Ishikawa (cell line): ENCODE data around the gene DGKZ.

Experiments
- CEBPB ChIP-seq: IDR thresholded peaks from 2 replicates; pipeline ENCODE4 v1.6.1; 2012
- CREB1 ChIP-seq: IDR thresholded peaks from 2 replicates; pipeline ENCODE4 v1.6.1; 2012; ENCODE audit warnings: low read depth
- EGR1 ChIP-seq: IDR thresholded peaks from 2 replicates; pipeline ENCODE4 v1.6.1; 2012
- EP300 ChIP-seq: IDR thresholded peaks from 2 replicates; pipeline ENCODE4 v1.6.1; 2012; ENCODE audit warnings: borderline replicate concordance
- FOXM1 ChIP-seq: IDR thresholded peaks from 2 replicates; pipeline ENCODE4 v1.6.1; 2012; ENCODE audit warnings: low read depth, borderline replicate concordance
- NFIC ChIP-seq: IDR thresholded peaks from 2 replicates; pipeline ENCODE4 v1.6.1; 2012
- RAD21 ChIP-seq: IDR thresholded peaks from 2 replicates; pipeline ENCODE4 v1.6.1; 2012; ENCODE audit warnings: low read depth
- TAF1 ChIP-seq: IDR thresholded peaks from 2 replicates; pipeline ENCODE4 v1.6.1; 2012; ENCODE audit warnings: low read depth, mild to moderate bottlenecking
- TCF12 ChIP-seq: IDR thresholded peaks from 2 replicates; pipeline ENCODE4 v1.6.1; 2012; ENCODE audit warnings: low read depth
- TEAD4 ChIP-seq: IDR thresholded peaks from 2 replicates; pipeline ENCODE4 v1.6.1; 2012
- YY1 ChIP-seq: IDR thresholded peaks from 2 replicates; pipeline ENCODE4 v1.6.1; 2012; ENCODE audit warnings: low read depth
- ZBTB7A ChIP-seq: IDR thresholded peaks from 2 replicates; pipeline ENCODE4 v1.6.1; 2012; ENCODE audit warnings: low read depth
- TF ChIP-seq, protein P1 (sequence below): IDR thresholded peaks from 2 replicates; pipeline ENCODE4 v1.6.1; 2012; ENCODE audit warnings: low read depth, mild to moderate bottlenecking
- TF ChIP-seq, protein P2 (sequence below): IDR thresholded peaks from 2 replicates; pipeline ENCODE4 v1.6.1; 2012
- TF ChIP-seq, protein P3 (sequence below): IDR thresholded peaks from 2 replicates; pipeline ENCODE4 v1.6.1; 2012

Gene DGKZ

DNA sequence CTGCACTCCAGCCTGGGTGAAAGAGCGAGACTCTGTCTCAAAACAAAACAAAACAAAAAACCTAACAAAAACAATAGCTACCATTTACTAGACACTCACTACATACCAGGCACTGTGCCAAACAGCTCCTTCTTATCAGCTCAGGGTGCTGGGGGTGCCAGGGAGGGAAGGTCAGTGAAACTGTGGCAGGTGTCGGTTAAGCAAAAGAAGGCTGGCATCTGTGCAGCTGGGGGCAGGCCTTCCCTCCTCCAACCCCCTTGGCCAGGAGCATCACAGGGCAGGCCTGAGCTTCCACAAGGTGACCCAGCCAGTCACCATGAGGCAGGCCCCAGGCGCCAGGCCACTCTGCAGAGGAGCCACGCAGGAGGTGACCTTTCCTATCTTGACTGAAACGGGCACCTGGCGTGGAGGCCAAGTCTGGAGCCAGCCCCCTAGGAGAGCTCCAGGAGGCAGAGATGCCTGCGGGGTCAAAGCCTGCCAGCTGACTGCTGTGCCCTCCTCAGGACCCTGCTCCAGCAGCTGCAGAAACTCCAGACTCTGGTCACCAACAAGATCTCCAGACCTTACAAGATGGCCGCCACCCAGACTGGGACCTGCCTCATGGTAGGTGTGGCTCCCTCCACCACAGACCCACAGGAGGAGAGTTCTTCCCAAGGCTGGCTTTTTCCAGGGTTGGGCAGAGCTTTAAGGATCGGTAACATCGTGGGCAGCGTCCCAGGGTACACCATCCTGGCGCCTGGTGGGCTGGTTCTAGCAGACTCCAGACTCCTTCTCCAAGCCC lies 31.3 kb upstream of the DGKZ start:
- TF ChIP-seq TEAD4 = no peak
- no peak for TF ChIP-seq YY1
- no peak for TF ChIP-seq TAF1
- TF ChIP-seq NFIC = no peak

DNA sequence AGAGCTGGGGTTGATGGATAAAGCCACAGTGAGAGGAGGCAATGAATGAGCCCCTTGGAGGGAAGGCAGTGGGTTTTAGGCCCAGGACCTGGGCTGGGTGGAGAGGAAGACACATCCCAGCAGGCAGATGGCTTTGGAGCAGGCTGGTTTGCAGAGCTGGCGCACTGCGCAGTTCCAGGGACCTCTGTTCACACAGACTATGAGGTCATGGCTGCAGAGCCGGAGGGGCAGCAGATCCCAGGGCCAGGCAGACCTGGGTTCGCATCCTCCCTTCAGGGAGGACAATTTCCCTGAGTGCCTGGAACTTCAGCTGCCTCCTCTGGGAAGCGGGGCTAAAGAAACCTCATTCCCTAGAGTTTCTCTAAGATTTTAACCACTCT lies 28.2 kb upstream of the DGKZ start:
- TF ChIP-seq FOXM1 = no peak
- TF ChIP-seq ZBTB7A = no peak
- no peak for TF ChIP-seq EP300
- TF ChIP-seq NFIC = no peak
- TF ChIP-seq, protein P1, sequence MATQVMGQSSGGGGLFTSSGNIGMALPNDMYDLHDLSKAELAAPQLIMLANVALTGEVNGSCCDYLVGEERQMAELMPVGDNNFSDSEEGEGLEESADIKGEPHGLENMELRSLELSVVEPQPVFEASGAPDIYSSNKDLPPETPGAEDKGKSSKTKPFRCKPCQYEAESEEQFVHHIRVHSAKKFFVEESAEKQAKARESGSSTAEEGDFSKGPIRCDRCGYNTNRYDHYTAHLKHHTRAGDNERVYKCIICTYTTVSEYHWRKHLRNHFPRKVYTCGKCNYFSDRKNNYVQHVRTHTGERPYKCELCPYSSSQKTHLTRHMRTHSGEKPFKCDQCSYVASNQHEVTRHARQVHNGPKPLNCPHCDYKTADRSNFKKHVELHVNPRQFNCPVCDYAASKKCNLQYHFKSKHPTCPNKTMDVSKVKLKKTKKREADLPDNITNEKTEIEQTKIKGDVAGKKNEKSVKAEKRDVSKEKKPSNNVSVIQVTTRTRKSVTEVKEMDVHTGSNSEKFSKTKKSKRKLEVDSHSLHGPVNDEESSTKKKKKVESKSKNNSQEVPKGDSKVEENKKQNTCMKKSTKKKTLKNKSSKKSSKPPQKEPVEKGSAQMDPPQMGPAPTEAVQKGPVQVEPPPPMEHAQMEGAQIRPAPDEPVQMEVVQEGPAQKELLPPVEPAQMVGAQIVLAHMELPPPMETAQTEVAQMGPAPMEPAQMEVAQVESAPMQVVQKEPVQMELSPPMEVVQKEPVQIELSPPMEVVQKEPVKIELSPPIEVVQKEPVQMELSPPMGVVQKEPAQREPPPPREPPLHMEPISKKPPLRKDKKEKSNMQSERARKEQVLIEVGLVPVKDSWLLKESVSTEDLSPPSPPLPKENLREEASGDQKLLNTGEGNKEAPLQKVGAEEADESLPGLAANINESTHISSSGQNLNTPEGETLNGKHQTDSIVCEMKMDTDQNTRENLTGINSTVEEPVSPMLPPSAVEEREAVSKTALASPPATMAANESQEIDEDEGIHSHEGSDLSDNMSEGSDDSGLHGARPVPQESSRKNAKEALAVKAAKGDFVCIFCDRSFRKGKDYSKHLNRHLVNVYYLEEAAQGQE = no peak

DNA sequence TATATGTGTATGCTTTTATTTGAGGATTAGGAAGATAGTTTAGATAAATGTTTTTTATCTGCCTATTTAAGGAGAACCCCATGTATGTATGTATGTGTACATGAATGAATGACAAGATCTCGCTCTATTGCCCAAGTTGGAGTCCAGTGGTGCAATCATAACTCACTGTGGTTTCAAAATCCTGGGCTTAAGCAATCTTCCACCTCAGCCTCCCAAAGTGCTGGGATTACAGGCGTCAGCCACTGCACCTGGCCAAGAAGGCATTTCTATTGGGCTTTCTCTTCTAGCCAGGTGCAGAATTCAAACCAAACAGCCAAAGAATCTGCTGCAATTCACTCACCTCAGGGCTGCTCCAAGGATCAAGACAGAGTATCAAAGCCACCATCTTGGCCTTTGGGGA lies 25.5 kb upstream of the DGKZ start:
- TF ChIP-seq CREB1 = no peak
- TF ChIP-seq RAD21 = no peak
- TF ChIP-seq EP300 = no peak
- TF ChIP-seq YY1 = no peak
- no peak for TF ChIP-seq FOXM1
- TF ChIP-seq, protein P2, sequence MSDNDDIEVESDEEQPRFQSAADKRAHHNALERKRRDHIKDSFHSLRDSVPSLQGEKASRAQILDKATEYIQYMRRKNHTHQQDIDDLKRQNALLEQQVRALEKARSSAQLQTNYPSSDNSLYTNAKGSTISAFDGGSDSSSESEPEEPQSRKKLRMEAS = no peak
- no peak for TF ChIP-seq TEAD4
- no peak for TF ChIP-seq ZBTB7A
- no peak for TF ChIP-seq CEBPB
- TF ChIP-seq, protein P1 = no peak
- TF ChIP-seq TAF1 = no peak
- TF ChIP-seq EGR1 = no peak
- no peak for TF ChIP-seq TCF12
- TF ChIP-seq, protein P3, sequence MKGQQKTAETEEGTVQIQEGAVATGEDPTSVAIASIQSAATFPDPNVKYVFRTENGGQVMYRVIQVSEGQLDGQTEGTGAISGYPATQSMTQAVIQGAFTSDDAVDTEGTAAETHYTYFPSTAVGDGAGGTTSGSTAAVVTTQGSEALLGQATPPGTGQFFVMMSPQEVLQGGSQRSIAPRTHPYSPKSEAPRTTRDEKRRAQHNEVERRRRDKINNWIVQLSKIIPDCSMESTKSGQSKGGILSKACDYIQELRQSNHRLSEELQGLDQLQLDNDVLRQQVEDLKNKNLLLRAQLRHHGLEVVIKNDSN = no peak
- TF ChIP-seq NFIC = no peak

DNA sequence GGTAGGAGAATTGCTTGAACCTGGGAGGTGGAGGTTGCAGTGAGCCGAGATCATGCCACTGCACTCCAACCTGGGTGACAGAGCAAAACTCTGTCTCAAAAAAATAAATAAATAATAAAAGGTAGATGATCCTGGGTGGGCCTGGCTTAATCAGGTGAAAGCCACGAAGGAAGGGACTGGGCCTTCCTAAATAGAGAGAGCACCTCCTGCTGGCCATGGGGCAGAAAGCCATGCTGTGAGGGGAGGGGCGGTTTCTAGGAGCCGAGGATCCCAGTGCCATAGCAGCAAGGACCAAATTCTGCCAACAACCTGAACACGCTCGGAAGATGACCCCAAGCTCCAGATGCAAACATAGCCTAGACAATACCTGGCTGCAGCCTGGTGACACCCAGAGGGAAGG lies 24.5 kb upstream of the DGKZ start:
- peak; percentile 31; the same call in 1 of the 2 replicates for TF ChIP-seq RAD21
- no peak for TF ChIP-seq EP300

DNA sequence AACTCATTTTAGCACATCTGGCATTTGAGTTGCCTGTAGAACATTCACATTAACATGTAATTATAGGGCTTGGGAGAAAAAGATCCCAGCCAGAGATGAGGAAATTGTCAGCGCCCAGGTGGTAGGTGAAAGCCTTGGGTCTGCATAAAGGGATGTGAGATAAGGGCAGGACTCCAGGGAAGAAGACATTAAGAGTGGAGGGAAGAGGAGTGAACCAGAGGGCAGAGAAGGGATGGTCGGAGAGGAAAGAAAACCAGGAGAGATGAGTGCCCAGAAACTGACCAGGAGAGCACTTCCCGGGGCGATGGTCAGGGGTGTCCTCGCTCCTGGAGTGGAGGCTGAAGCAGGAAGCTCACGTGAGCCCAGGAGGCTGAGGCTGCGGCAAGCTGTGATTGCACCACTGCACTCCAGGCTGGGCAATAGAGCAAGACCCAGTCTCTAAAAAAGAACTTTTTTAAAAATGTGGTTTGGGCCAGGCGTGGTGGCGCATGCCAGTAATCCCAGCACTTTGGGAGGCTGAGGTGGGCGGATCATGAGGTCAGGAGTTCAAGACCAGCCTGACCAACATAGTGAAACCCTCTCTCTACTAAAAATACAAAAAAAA lies 20.3 kb upstream of the DGKZ start:
- TF ChIP-seq EP300 (no peak), EGR1 (no peak), TEAD4 (no peak), NFIC (no peak), ZBTB7A (no peak), CREB1 (no peak), RAD21 (no peak), TAF1 (no peak), YY1 (no peak), CEBPB (no peak)
- TF ChIP-seq, protein P1 = no peak
- TF ChIP-seq, protein P3 = no peak
